Lung (tissue), 12 donors: ENCODE measurements around the gene TMTC4. TPM values are rescaled to one million over a fixed set of nuclear protein-coding genes. Genes with fewer than 3 reads are reported as not detected.

Experiments used
- ATAC-seq: fragments of 200-7000 bp; cut with Tn5 transposase; one replicate; pipeline ENCODE4 v1.9.1; 2020; ENCODE audit warnings: moderate number of reproducible peaks; ENCODE audit not compliant: insufficient read depth, low FRiP score
- DNase-seq, 3 donors: peaks; one replicate each; pipeline ENCODE4 v3.0.0-alpha.2; 2013 to 2017
- H3K27ac ChIP-seq, 2 donors: one replicate each; pipeline ENCODE4 v1.5.1; 2013; ENCODE audit warnings: mild to moderate bottlenecking in 2 of 2, moderate library complexity in 2 of 2, control low read depth in 1 of 2, inconsistent platforms in 1 of 2, low read depth in 1 of 2, low read length in 1 of 2
- H3K27me3 ChIP-seq, 3 donors: one replicate each; pipeline ENCODE4 v1.5.1; 2013; ENCODE audit warnings: low read length in 2 of 3; ENCODE audit not compliant: control insufficient read depth in 3 of 3, insufficient read depth in 3 of 3
- H3K36me3 ChIP-seq, 4 donors: one replicate each; pipeline ENCODE4 v1.5.1; 2013; ENCODE audit warnings: low read length in 4 of 4, mild to moderate bottlenecking in 1 of 4, moderate library complexity in 1 of 4; ENCODE audit not compliant: control insufficient read depth in 4 of 4, insufficient read depth in 4 of 4
- H3K4me1 ChIP-seq, 5 donors: one replicate each; pipeline ENCODE4 v1.5.1; 2013; ENCODE audit warnings: low read length in 5 of 5, mild to moderate bottlenecking in 2 of 5, moderate library complexity in 1 of 5; ENCODE audit not compliant: control insufficient read depth in 5 of 5, insufficient read depth in 5 of 5
- H3K4me3 ChIP-seq: one replicate; pipeline ENCODE4 v1.5.1; 2013; ENCODE audit warnings: mild to moderate bottlenecking, control low read depth, moderate library complexity
- H3K9ac ChIP-seq, 2 donors: one replicate each; pipeline ENCODE4 v1.5.1; 2013; ENCODE audit warnings: low read length in 2 of 2, control low read depth in 1 of 2; ENCODE audit not compliant: insufficient read depth in 1 of 2
- H3K9me3 ChIP-seq, 4 donors: one replicate each; pipeline ENCODE4 v1.5.1; 2013; ENCODE audit warnings: low read length in 3 of 4, mild to moderate bottlenecking in 1 of 4, moderate library complexity in 1 of 4; ENCODE audit not compliant: control insufficient read depth in 4 of 4, insufficient read depth in 3 of 4
- CTCF ChIP-seq: IDR thresholded peaks from 2 replicates; pipeline ENCODE4 v1.5.1; 2012; ENCODE audit warnings: mild to moderate bottlenecking; ENCODE audit errors: control extremely low read depth, extremely low read depth
- WGBS, 2 donors: extraction: QIAGEN DNeasy Blood & Tissue Kit; methylation state at CpG; one replicate each; pipeline ENCODE4 v1.1.7; 2013; 5-methylcytosine and 5-hydroxymethylcytosine counted together
- polyA plus RNA-seq, 2 donors: library from polyadenylated mRNA; stranded (reverse); fragments of 200-250 nt; gene quantifications; one replicate each; pipeline ENCODE4 v1.2.1, GENCODE V29; 2013
- total RNA-seq, 2 donors: library from RNA; depleted of rRNA in 1 of 2; stranded (reverse); fragments of >200 nt in 1 of 2; gene quantifications; one replicate each; pipeline ENCODE4 v1.2.1, GENCODE V29; 2014 to 2021
- donor health status: control.
- donor health status: control.
- donor health status: Bipolar disorder and iron deficiency.
- donor health status: healthy.
- donor health status: DM: yes; HTN: yes; CAD: no.

The TMTC4 gene
- total and polyA plus RNA-seq, 4 donors: 5.0 to 27.1 (median 11.7) TPM

- ATAC-seq: peak; percentile 47
- H3K4me1 ChIP-seq: no peaks in the 10 kb centered on the region
These were observed 101.5 kb downstream of the TMTC4 start for GRCh38 chr13:100573121-100573520.

GRCh38 chr13:100566543-100566942 lies 108.1 kb downstream of the TMTC4 start:
- no peaks in the 10 kb centered on the region for H3K36me3 ChIP-seq
- DNase-seq: no peak
- H3K27me3 ChIP-seq: no peaks in the 10 kb centered on the region
- no peak overlapping the region for H3K4me3 ChIP-seq
- TF ChIP-seq CTCF: no peak
- H3K9me3 ChIP-seq: peaks cover 0 to 6% (median 0%) of the 10 kb centered on the region in 4 donors
- 94% methylated on average over 6 of the region's 6 CpGs for WGBS, 2 donors
- no peak overlapping the region for H3K27ac ChIP-seq
- H3K9ac ChIP-seq: no peak overlapping the region
- no peaks in the 10 kb centered on the region for H3K4me1 ChIP-seq
- no peak for ATAC-seq

More at GRCh38 chr13:100573121-100573520, 101.5 kb downstream of the TMTC4 start:
- Histone ChIP-seq H3K4me3 (no peak overlapping the region), H3K9ac (no peak overlapping the region), H3K27ac (no peak overlapping the region), H3K9me3 (no peaks in the 10 kb centered on the region), H3K36me3 (no peaks in the 10 kb centered on the region), H3K27me3 (no peaks in the 10 kb centered on the region)
- WGBS, 2 donors: 38 to 44% methylated on average over 2 of the region's 2 CpGs
- TF ChIP-seq CTCF: peak; percentile 46
- peak; percentile 30 to 72 (median 54) for DNase-seq

GRCh38 chr13:100565286-100565685 lies 109.3 kb downstream of the TMTC4 start:
- no peak overlapping the region for H3K4me3 ChIP-seq
- WGBS, 2 donors: 73% methylated on average over 8 of the region's 8 CpGs
- TF ChIP-seq CTCF: no peak

More at GRCh38 chr13:100565286-100565685, 109.3 kb downstream of the TMTC4 start:
- no peak overlapping the region for H3K9ac ChIP-seq
- H3K27me3 ChIP-seq: no peaks in the 10 kb centered on the region
- no peaks in the 10 kb centered on the region for H3K4me1 ChIP-seq
- no peak for DNase-seq
- H3K36me3 ChIP-seq: no peaks in the 10 kb centered on the region
- H3K27ac ChIP-seq: no peak overlapping the region
- ATAC-seq: no peak
- peaks cover 0 to 6% (median 0%) of the 10 kb centered on the region in 4 donors for H3K9me3 ChIP-seq
